ENCODE data around the gene BCKDHA. TPM values are rescaled to one million over a fixed set of nuclear protein-coding genes. Genes with fewer than 3 reads are reported as not detected.

BCKDHA gene
- total and polyA plus RNA-seq, 4 donors: 19.7 to 54.5 (median 39.0) TPM

GRCh38 chr19:41363753-41364523 lies 33.7 kb upstream of the BCKDHA start, which contains the start of gene B9D2:
Gene B9D2 (minus strand): TSS chr19:41364149. CDS start chr19:41363519, 630 bp downstream.
- 0% methylated on average over 56 of the region's 56 CpGs for WGBS, 2 donors
- H3K4me1 ChIP-seq (ENCODE audit: control insufficient read depth in 5 of 5, insufficient read depth in 5 of 5, low read length in 5 of 5): peaks cover 0 to 13% (median 6%) of the 10 kb centered on the region in 5 donors

GRCh38 chr19:41364524-41365391 lies 32.9 kb upstream of the BCKDHA start:
- DNase-seq (no peak), ATAC-seq (ENCODE audit: insufficient read depth, low FRiP score) (no peak)
- peak overlapping the region; percentile 93 to 99 for H3K27ac ChIP-seq (ENCODE audit: low read depth in 1 of 2, low read length in 1 of 2)
- peak overlapping the region; percentile 95 to 97 for H3K9ac ChIP-seq (ENCODE audit: insufficient read depth in 1 of 2, low read length in 2 of 2)
- 63 to 69% methylated on average over 14 of the region's 14 CpGs for WGBS, 2 donors
- H3K36me3 ChIP-seq (ENCODE audit: control insufficient read depth in 4 of 4, insufficient read depth in 4 of 4, low read length in 4 of 4): no peaks in the 10 kb centered on the region
- peaks cover 0 to 13% (median 6%) of the 10 kb centered on the region in 5 donors for H3K4me1 ChIP-seq (ENCODE audit: control insufficient read depth in 5 of 5, insufficient read depth in 5 of 5, low read length in 5 of 5)
- TF ChIP-seq CTCF (IDR thresholded peaks at IDR 0.05; ENCODE audit: control extremely low read depth, extremely low read depth): no peak
- peak overlapping the region; percentile 32 for H3K4me3 ChIP-seq
- H3K27me3 ChIP-seq (ENCODE audit: control insufficient read depth in 3 of 3, insufficient read depth in 3 of 3, low read length in 2 of 3): no peaks in the 10 kb centered on the region
- H3K9me3 ChIP-seq (ENCODE audit: control insufficient read depth in 4 of 4, insufficient read depth in 3 of 4, low read length in 3 of 4): no peaks in the 10 kb centered on the region

More at GRCh38 chr19:41363753-41364523, 33.7 kb upstream of the BCKDHA start, which contains the start of gene B9D2:
- Histone ChIP-seq H3K27me3 (ENCODE audit: control insufficient read depth in 3 of 3, insufficient read depth in 3 of 3, low read length in 2 of 3) (no peaks in the 10 kb centered on the region), H3K4me3 (peak within 1 kb of the TSS; percentile 54), H3K36me3 (ENCODE audit: control insufficient read depth in 4 of 4, insufficient read depth in 4 of 4, low read length in 4 of 4) (no peaks in the 10 kb centered on the region), H3K9me3 (ENCODE audit: control insufficient read depth in 4 of 4, insufficient read depth in 3 of 4, low read length in 3 of 4) (no peaks in the 10 kb centered on the region), H3K27ac (ENCODE audit: low read depth in 1 of 2, low read length in 1 of 2) (peak within 1 kb of the TSS; percentile 93 to 99), H3K9ac (ENCODE audit: insufficient read depth in 1 of 2, low read length in 2 of 2) (peak within 1 kb of the TSS; percentile 95 to 97)
- TF ChIP-seq CTCF (IDR thresholded peaks at IDR 0.05; ENCODE audit: control extremely low read depth, extremely low read depth): no peak
- ATAC-seq (ENCODE audit: insufficient read depth, low FRiP score): peak; percentile 93
- peak; percentile 98 to 99 (median 99) for DNase-seq

- Histone ChIP-seq H3K4me3 (no peak overlapping the region), H3K27me3 (ENCODE audit: control insufficient read depth in 3 of 3, insufficient read depth in 3 of 3, low read length in 2 of 3) (no peaks in the 10 kb centered on the region), H3K27ac (ENCODE audit: low read depth in 1 of 2, low read length in 1 of 2) (no peak overlapping the region), H3K36me3 (ENCODE audit: control insufficient read depth in 4 of 4, insufficient read depth in 4 of 4, low read length in 4 of 4) (no peaks in the 10 kb centered on the region), H3K9ac (ENCODE audit: insufficient read depth in 1 of 2, low read length in 2 of 2) (no peak overlapping the region), H3K4me1 (ENCODE audit: control insufficient read depth in 5 of 5, insufficient read depth in 5 of 5, low read length in 5 of 5) (peaks cover 0 to 13% (median 6%) of the 10 kb centered on the region in 5 donors), H3K9me3 (ENCODE audit: control insufficient read depth in 4 of 4, insufficient read depth in 3 of 4, low read length in 3 of 4) (no peaks in the 10 kb centered on the region)
- no peak for TF ChIP-seq CTCF (IDR thresholded peaks at IDR 0.05; ENCODE audit: control extremely low read depth, extremely low read depth)
- WGBS, 2 donors: 96 to 98% methylated on average over 1 of the region's 1 CpG
- DNase-seq (no peak), ATAC-seq (ENCODE audit: insufficient read depth, low FRiP score) (no peak)
Measured at GRCh38 chr19:41366089-41366488, 31.5 kb upstream of the BCKDHA start.
